ENCODE measurements around the gene BCL2L2.
"Not testable (repeated sequence)": the region's sequence is repeated elsewhere in the genome, so short reads cannot be mapped to it uniquely, and the experiment has no call there.

BCL2L2 gene

GRCh38 chr14:23306412-23307145, at the start of gene BCL2L2:
Gene BCL2L2, plus strand, starts transcription at chr14:23306833. Its CDS starts 935 bp downstream, at chr14:23307768.
- DNase-seq: peak; percentile 42
- Mint-ChIP-seq H3K9me3 (no peaks in the 10 kb centered on the region), H3K4me3 (peak within 1 kb of the TSS; percentile 26), H3K27me3 (peaks cover 75% of the 10 kb centered on the region), H3K4me1 (peaks cover 19% of the 10 kb centered on the region), H3K36me3 (peaks cover 4% of the 10 kb centered on the region), H3K27ac (no peak within 1 kb of the TSS)
- CTCF ChIA-PET: interaction anchor here (1.3 to 1.5 kb wide), 2 partner anchors 10 to 14 kb away, joined by 5 read pairs; partner anchors contain the start of gene PABPN1

GRCh38 chr14:23258256-23258655, 48.4 kb upstream of the BCL2L2 start:
- DNase-seq: no peak
- CTCF ChIA-PET: interaction anchor here (0.9 to 1.1 kb wide), 3 partner anchors 84 to 138 kb away, joined by 3 to 5 read pairs (median 3); no protein-coding TSS in a partner anchor
- no peaks in the 10 kb centered on the region for H3K36me3 Mint-ChIP-seq
- peaks cover 25% of the 10 kb centered on the region for H3K27me3 Mint-ChIP-seq
- no peak overlapping the region for H3K4me3 Mint-ChIP-seq
- H3K9me3 Mint-ChIP-seq: no peaks in the 10 kb centered on the region
- H3K4me1 Mint-ChIP-seq: no peaks in the 10 kb centered on the region
- H3K27ac Mint-ChIP-seq: no peak overlapping the region

- no peak for DNase-seq
- Mint-ChIP-seq H3K27me3 (peaks cover 30% of the 10 kb centered on the region), H3K27ac (no peak overlapping the region), H3K36me3 (no peaks in the 10 kb centered on the region), H3K9me3 (no peaks in the 10 kb centered on the region), H3K4me1 (no peaks in the 10 kb centered on the region), H3K4me3 (no peak overlapping the region)
- CTCF ChIA-PET: interaction anchor here (1.4 kb wide), 1 partner anchor 138 kb away, joined by 5 read pairs; no protein-coding TSS in a partner anchor
These were observed 47.2 kb upstream of the BCL2L2 start for GRCh38 chr14:23259426-23259825.

GRCh38 chr14:23260849-23261248, 45.8 kb upstream of the BCL2L2 start:
- CTCF ChIA-PET, H3K36me3 Mint-ChIP-seq, DNase-seq, H3K4me3 Mint-ChIP-seq, H3K4me1 Mint-ChIP-seq, H3K9me3 Mint-ChIP-seq, H3K27ac Mint-ChIP-seq: not testable (repeated sequence)
- H3K27me3 Mint-ChIP-seq: peaks cover 30% of the 10 kb centered on the region

- no peak for DNase-seq
- H3K4me3 Mint-ChIP-seq: no peak overlapping the region
- CTCF ChIA-PET: interaction anchor here (1.2 to 2.0 kb wide), 3 partner anchors 31 to 290 kb away, joined by 3 to 6 read pairs (median 3); no protein-coding TSS in a partner anchor
- no peak overlapping the region for H3K27ac Mint-ChIP-seq
- no peaks in the 10 kb centered on the region for H3K9me3 Mint-ChIP-seq
- H3K36me3 Mint-ChIP-seq: no peaks in the 10 kb centered on the region
- H3K27me3 Mint-ChIP-seq: no peaks in the 10 kb centered on the region
- no peaks in the 10 kb centered on the region for H3K4me1 Mint-ChIP-seq
These were observed 37.4 kb upstream of the BCL2L2 start for GRCh38 chr14:23269193-23269592.

- no peak overlapping the region for H3K27ac Mint-ChIP-seq
- no peaks in the 10 kb centered on the region for H3K9me3 Mint-ChIP-seq
- H3K36me3 Mint-ChIP-seq: peaks cover 3% of the 10 kb centered on the region
- H3K4me3 Mint-ChIP-seq: no peak overlapping the region
- DNase-seq: no peak
- CTCF ChIA-PET: interaction anchor here (0.6 kb wide), 1 partner anchor 25 kb away, joined by 3 read pairs; no protein-coding TSS in a partner anchor
- no peaks in the 10 kb centered on the region for H3K4me1 Mint-ChIP-seq
- H3K27me3 Mint-ChIP-seq: no peaks in the 10 kb centered on the region
These were observed 31.2 kb upstream of the BCL2L2 start for GRCh38 chr14:23275412-23275811.

GRCh38 chr14:23277189-23277588, 29.4 kb upstream of the BCL2L2 start:
- Mint-ChIP-seq H3K4me1 (no peaks in the 10 kb centered on the region), H3K4me3 (no peak overlapping the region), H3K27me3 (no peaks in the 10 kb centered on the region), H3K9me3 (no peaks in the 10 kb centered on the region), H3K36me3 (peaks cover 3% of the 10 kb centered on the region), H3K27ac (no peak overlapping the region)
- CTCF ChIA-PET: interaction anchor here (0.6 to 1.5 kb wide), 5 partner anchors 19 to 242 kb away, joined by 3 to 4 read pairs (median 3); partner anchors contain the start of gene PSMB5
- no peak for DNase-seq

- not testable (repeated sequence) for H3K36me3 Mint-ChIP-seq, H3K9me3 Mint-ChIP-seq, H3K27ac Mint-ChIP-seq, H3K4me1 Mint-ChIP-seq, H3K4me3 Mint-ChIP-seq, DNase-seq, H3K27me3 Mint-ChIP-seq
- CTCF ChIA-PET: interaction anchor here (1.3 kb wide), 1 partner anchor 18 kb away, joined by 3 read pairs; no protein-coding TSS in a partner anchor
These were observed 28.7 kb upstream of the BCL2L2 start for GRCh38 chr14:23277928-23278327.

GRCh38 chr14:23281247-23281646, 25.4 kb upstream of the BCL2L2 start:
- CTCF ChIA-PET: interaction anchor here (1.5 kb wide), 1 partner anchor 14 kb away, joined by 3 read pairs; no protein-coding TSS in a partner anchor
- H3K27ac Mint-ChIP-seq: peak overlapping the region; percentile 3
- H3K4me3 Mint-ChIP-seq: no peak overlapping the region
- H3K36me3 Mint-ChIP-seq: peaks cover 5% of the 10 kb centered on the region
- no peak for DNase-seq
- no peaks in the 10 kb centered on the region for H3K9me3 Mint-ChIP-seq
- H3K4me1 Mint-ChIP-seq: peaks cover 20% of the 10 kb centered on the region
- H3K27me3 Mint-ChIP-seq: no peaks in the 10 kb centered on the region

- Mint-ChIP-seq H3K4me3 (peak overlapping the region; percentile 98), H3K36me3 (peaks cover 3% of the 10 kb centered on the region), H3K9me3 (no peaks in the 10 kb centered on the region), H3K4me1 (peaks cover 30% of the 10 kb centered on the region), H3K27me3 (peaks cover 6% of the 10 kb centered on the region), H3K27ac (peak overlapping the region; percentile 92)
- CTCF ChIA-PET: interaction anchor here (0.6 to 2.5 kb wide), 4 partner anchors 10 to 207 kb away, joined by 3 to 13 read pairs (median 4); no protein-coding TSS in a partner anchor
- DNase-seq: peak; percentile 37
These were observed 21.7 kb upstream of the BCL2L2 start for GRCh38 chr14:23284654-23285529.

- peak overlapping the region; percentile 98 for H3K4me3 Mint-ChIP-seq
- peak overlapping the region; percentile 92 for H3K27ac Mint-ChIP-seq
- H3K36me3 Mint-ChIP-seq: peaks cover 5% of the 10 kb centered on the region
- CTCF ChIA-PET: interaction anchor here (1.3 to 2.5 kb wide), 7 partner anchors 9 to 274 kb away, joined by 4 to 16 read pairs (median 5); partner anchors contain the start of genes PABPN1 and PPP1R3E
- H3K4me1 Mint-ChIP-seq: peaks cover 30% of the 10 kb centered on the region
- no peak for DNase-seq
- no peaks in the 10 kb centered on the region for H3K9me3 Mint-ChIP-seq
- H3K27me3 Mint-ChIP-seq: peaks cover 6% of the 10 kb centered on the region
These were observed 21.1 kb upstream of the BCL2L2 start for GRCh38 chr14:23285530-23286019.

- CTCF ChIA-PET: interaction anchor here (1.0 to 2.5 kb wide), 9 partner anchors 9 to 274 kb away, joined by 4 to 16 read pairs (median 4); partner anchors contain the start of genes PABPN1 and PPP1R3E
- peak; percentile 99 for DNase-seq
- peaks cover 5% of the 10 kb centered on the region for H3K36me3 Mint-ChIP-seq
- H3K9me3 Mint-ChIP-seq: no peaks in the 10 kb centered on the region
- peak within 1 kb of the TSS; percentile 98 for H3K4me3 Mint-ChIP-seq
- H3K27me3 Mint-ChIP-seq: peaks cover 6% of the 10 kb centered on the region
- H3K27ac Mint-ChIP-seq: peak within 1 kb of the TSS; percentile 94
- H3K4me1 Mint-ChIP-seq: peaks cover 30% of the 10 kb centered on the region
These were observed 20.4 kb upstream of the BCL2L2 start, which contains the start of gene HOMEZ for GRCh38 chr14:23286020-23286901. Gene HOMEZ, minus strand, starts transcription at chr14:23286132. Its CDS starts 180 bp downstream, at chr14:23285952.
